ENCODE data around the gene EIF2S2.
A peak's percentile ranks its signal among the peaks of the same experiment; 100 is the strongest.

The EIF2S2 gene

GRCh38 chr20:34040300-34040995 lies 71.6 kb downstream of the EIF2S2 start:
- ChIA-PET CTCF (interaction anchor here (0.6 to 1.6 kb wide), 3 partner anchors 10 to 30 kb away, joined by 3 read pairs; no protein-coding TSS in a partner anchor), POLR2A (no interaction called here)
- WGBS (ENCODE audit: insufficient coverage) = 96% methylated on average over 5 of the region's 9 CpGs
- H3K4me1 ChIP-seq (ENCODE audit: control extremely low read depth in 1 of 4, control insufficient read depth in 4 of 4, insufficient read depth in 4 of 4, low read length in 3 of 4) = peaks cover 7 to 26% (median 14%) of the 10 kb centered on the region in 4 experiments
- no peaks in the 10 kb centered on the region for H3K27me3 ChIP-seq (replicated peaks in 2 of 5; ENCODE audit: control insufficient read depth in 4 of 5, insufficient read depth in 5 of 5, low read length in 4 of 5)
- H3K36me3 ChIP-seq (ENCODE audit: control insufficient read depth in 4 of 4, insufficient read depth in 4 of 4, low read length in 3 of 4) = peaks cover 0 to 18% (median 5%) of the 10 kb centered on the region in 4 experiments
- peak overlapping the region in 1 of 2 experiments; percentile 27 for H3K27ac ChIP-seq (ENCODE audit: insufficient read depth in 1 of 2, low read depth in 1 of 2, low read length in 2 of 2, poor library complexity in 1 of 2, severe bottlenecking in 2 of 2)
- H3K9me3 ChIP-seq (ENCODE audit: control extremely low read depth in 1 of 5, control insufficient read depth in 4 of 5, insufficient read depth in 2 of 5, low read depth in 1 of 5, low read length in 4 of 5) = no peaks in the 10 kb centered on the region
- no peak overlapping the region for H3K4me3 ChIP-seq (ENCODE audit: control insufficient read depth in 1 of 7, extremely low read depth in 1 of 7, insufficient read depth in 4 of 7, low read depth in 2 of 7, low read length in 6 of 7)
- DNase-seq = no peak
